Body of pancreas (tissue), 4 donors: Measurements from ENCODE around the gene KRT76. TPM values are rescaled to one million over a fixed set of nuclear protein-coding genes. Genes with fewer than 3 reads are reported as not detected.

Experiments used
- ATAC-seq: fragments of 150-250 bp; one replicate; pipeline ENCODE4 v1.9.1; 2016
- DNase-seq, 4 donors: peaks; one replicate each; pipeline ENCODE4 v3.0.0-alpha.2; 2019
- H3K27ac ChIP-seq, 4 donors: fragments of 200-600 bp; sonication (generic); 1 replicate in 3 of 4; 2 replicates in 1 of 4; pipeline versions ENCODE4 v1.5.1 to v1.6.1; 2016 to 2019; ENCODE audit warnings: mild to moderate bottlenecking in 1 of 4, mixed read lengths in 1 of 4, moderate library complexity in 1 of 4
- H3K27me3 ChIP-seq, 2 donors: fragments of 200-600 bp; sonication (generic); one replicate each; pipeline ENCODE4 v1.6.0; 2016; ENCODE audit warnings: mild to moderate bottlenecking in 1 of 2
- H3K36me3 ChIP-seq, 2 donors: fragments of 200-600 bp; sonication (generic); replicated peaks in 1 of 2; 2 replicates each; pipeline ENCODE4 v1.5.1; 2016; ENCODE audit warnings: low read depth in 2 of 2; ENCODE audit not compliant: insufficient read depth in 1 of 2
- H3K4me1 ChIP-seq: fragments of 200-600 bp; sonication (generic); one replicate; pipeline ENCODE4 v1.6.0; 2016
- H3K4me3 ChIP-seq, 2 donors: fragments of 200-600 bp; sonication (generic); 1 replicate in 1 of 2; 2 replicates in 1 of 2; pipeline ENCODE4 v1.5.1; 2016 to 2019
- H3K9me3 ChIP-seq, 3 donors: fragments of 200-600 bp; sonication (generic); 1 replicate in 2 of 3; 2 replicates in 1 of 3; pipeline ENCODE4 v1.5.1; 2016
- POLR2A ChIP-seq, 3 donors: fragments of 450-650 bp; IDR thresholded peaks; one replicate each; pipeline ENCODE4 v1.6.1; 2016; ENCODE audit warnings: antibody characterized with exemption in 3 of 3, mild to moderate bottlenecking in 2 of 3
- WGBS, 2 donors: methylation state at CpG; one replicate each; pipeline ENCODE4 v1.1.5; 2017; 5-methylcytosine and 5-hydroxymethylcytosine counted together
- intact Hi-C: fragments of 100-400 bp; cut with DNase I; formaldehyde crosslinking; loops from one replicate; pipeline ENCODE4 v1.15.1; 2023
- total RNA-seq, 2 donors: library from RNA; depleted of rRNA; stranded (reverse); fragments of >200 nt; gene quantifications; one replicate each; pipeline ENCODE4 v1.1.0, GENCODE V29; 2016
- TF ChIP-seq, protein P1 (sequence below), 7 experiments: fragments of 450-650 bp in 4 of 7; fragments of 200-600 bp in 3 of 7; sonication (generic) in 3 of 7; IDR thresholded peaks; one replicate each; pipeline ENCODE4 v1.5.1; 2016 to 2019; ENCODE audit warnings: antibody characterized with exemption in 7 of 7

Gene KRT76
- total RNA-seq, 2 donors from 2014 or later = not detected

DNA sequence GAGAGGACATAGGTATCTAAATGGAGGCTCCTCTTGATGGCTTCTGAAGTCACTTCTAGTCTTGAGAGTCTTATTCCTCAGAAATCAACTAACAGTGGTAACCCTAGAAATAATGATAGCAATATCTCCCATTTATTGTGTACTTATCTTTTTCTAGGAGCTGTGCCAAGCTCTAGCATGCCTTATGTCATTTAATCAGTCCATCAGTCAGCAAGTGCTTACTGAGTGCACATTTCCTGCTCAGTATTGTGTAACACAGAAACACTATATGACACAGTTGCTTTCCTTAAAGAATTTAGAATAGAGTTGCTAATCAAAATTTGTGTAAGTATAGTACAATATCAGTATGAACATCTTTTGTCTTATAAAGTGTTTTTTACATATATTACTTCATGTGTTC lies 36.6 kb downstream of the KRT76 start:
- H3K4me3 ChIP-seq = no peak overlapping the region
- DNase-seq = no peak
- H3K27ac ChIP-seq = no peak overlapping the region
- H3K4me1 ChIP-seq = no peaks in the 10 kb centered on the region
- H3K27me3 ChIP-seq = no peaks in the 10 kb centered on the region
- H3K9me3 ChIP-seq = no peaks in the 10 kb centered on the region
- no peak for ATAC-seq
- intact Hi-C loops = no loop called here
- TF ChIP-seq POLR2A (IDR thresholded peaks at IDR 0.05) = no peak
- TF ChIP-seq, protein P1, sequence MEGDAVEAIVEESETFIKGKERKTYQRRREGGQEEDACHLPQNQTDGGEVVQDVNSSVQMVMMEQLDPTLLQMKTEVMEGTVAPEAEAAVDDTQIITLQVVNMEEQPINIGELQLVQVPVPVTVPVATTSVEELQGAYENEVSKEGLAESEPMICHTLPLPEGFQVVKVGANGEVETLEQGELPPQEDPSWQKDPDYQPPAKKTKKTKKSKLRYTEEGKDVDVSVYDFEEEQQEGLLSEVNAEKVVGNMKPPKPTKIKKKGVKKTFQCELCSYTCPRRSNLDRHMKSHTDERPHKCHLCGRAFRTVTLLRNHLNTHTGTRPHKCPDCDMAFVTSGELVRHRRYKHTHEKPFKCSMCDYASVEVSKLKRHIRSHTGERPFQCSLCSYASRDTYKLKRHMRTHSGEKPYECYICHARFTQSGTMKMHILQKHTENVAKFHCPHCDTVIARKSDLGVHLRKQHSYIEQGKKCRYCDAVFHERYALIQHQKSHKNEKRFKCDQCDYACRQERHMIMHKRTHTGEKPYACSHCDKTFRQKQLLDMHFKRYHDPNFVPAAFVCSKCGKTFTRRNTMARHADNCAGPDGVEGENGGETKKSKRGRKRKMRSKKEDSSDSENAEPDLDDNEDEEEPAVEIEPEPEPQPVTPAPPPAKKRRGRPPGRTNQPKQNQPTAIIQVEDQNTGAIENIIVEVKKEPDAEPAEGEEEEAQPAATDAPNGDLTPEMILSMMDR (IDR thresholded peaks at IDR 0.05) = no peak
- H3K36me3 ChIP-seq = no peaks in the 10 kb centered on the region

DNA sequence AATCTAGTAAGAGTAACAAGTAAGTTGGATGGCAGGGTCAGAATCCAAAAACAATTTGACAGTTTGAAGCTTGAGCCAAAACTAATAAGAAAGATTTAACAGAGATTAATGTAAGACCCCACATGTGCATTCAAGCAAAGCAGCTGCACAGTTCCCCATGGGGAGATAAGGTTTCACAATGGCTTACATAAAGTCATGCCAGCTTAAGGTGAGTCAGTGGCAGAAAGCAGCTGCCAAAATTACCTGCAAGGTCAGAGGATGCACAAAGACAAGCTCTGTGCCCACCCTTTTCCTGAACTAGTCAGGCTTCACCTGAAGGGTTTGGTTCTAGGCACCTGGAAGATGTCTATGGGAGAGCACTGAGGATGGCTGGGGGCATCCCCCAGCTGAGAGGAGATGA lies 37.2 kb downstream of the KRT76 start:
- DNase-seq (peak in 1 of 4 donors; percentile 17), ATAC-seq (no peak)
- H3K4me3 ChIP-seq = no peak overlapping the region
- no peak overlapping the region for H3K27ac ChIP-seq
- no peaks in the 10 kb centered on the region for H3K4me1 ChIP-seq
- intact Hi-C loops = no loop called here
- no peaks in the 10 kb centered on the region for H3K9me3 ChIP-seq
- no peak for TF ChIP-seq POLR2A (IDR thresholded peaks at IDR 0.05)
- TF ChIP-seq, protein P1 (IDR thresholded peaks at IDR 0.05) = no peak
- H3K36me3 ChIP-seq = no peaks in the 10 kb centered on the region
- H3K27me3 ChIP-seq = no peaks in the 10 kb centered on the region

- Histone ChIP-seq H3K4me3 (no peak overlapping the region), H3K36me3 (no peaks in the 10 kb centered on the region), H3K4me1 (no peaks in the 10 kb centered on the region), H3K27ac (no peak overlapping the region), H3K9me3 (no peaks in the 10 kb centered on the region), H3K27me3 (no peaks in the 10 kb centered on the region)
- DNase-seq (no peak), ATAC-seq (no peak)
- WGBS, 2 donors = 45 to 53% methylated on average over 2 to 5 of the region's 5 CpGs
- intact Hi-C loops = no loop called here
- TF ChIP-seq POLR2A (IDR thresholded peaks at IDR 0.05) = no peak
- TF ChIP-seq, protein P1 (IDR thresholded peaks at IDR 0.05) = no peak
Measured at GRCh38 chr12:52735816-52736632, 41.1 kb downstream of the KRT76 start.

DNA sequence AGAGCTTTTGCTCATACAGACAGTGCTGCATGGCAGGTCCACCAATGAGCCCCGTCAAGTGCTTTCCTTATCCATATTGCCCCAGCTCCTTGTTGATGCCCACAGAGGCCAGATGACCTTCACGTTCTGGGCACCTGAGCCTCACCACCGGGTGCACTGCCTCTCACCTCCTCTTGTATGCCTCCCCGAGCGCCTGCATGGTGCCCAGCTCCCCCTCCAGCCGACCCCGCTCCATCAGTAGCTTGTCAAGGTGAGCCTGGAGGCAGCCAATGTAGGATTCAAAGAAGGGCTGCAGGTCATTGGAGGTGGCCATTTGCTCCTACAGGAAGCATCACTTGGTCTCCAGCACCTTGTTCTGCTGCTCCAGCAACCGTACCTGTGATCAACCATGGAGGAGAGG lies 42.0 kb downstream of the KRT76 start:
- H3K36me3 ChIP-seq = no peaks in the 10 kb centered on the region
- WGBS, 2 donors = 61 to 82% methylated on average over 6 to 8 of the region's 8 CpGs
- no peak for TF ChIP-seq POLR2A (IDR thresholded peaks at IDR 0.05)
- intact Hi-C loops = no loop called here
- no peaks in the 10 kb centered on the region for H3K4me1 ChIP-seq
- no peak for DNase-seq
- no peak for ATAC-seq
- H3K4me3 ChIP-seq = no peak overlapping the region
- H3K27me3 ChIP-seq = no peaks in the 10 kb centered on the region
- H3K27ac ChIP-seq = no peak overlapping the region
- no peaks in the 10 kb centered on the region for H3K9me3 ChIP-seq

DNA sequence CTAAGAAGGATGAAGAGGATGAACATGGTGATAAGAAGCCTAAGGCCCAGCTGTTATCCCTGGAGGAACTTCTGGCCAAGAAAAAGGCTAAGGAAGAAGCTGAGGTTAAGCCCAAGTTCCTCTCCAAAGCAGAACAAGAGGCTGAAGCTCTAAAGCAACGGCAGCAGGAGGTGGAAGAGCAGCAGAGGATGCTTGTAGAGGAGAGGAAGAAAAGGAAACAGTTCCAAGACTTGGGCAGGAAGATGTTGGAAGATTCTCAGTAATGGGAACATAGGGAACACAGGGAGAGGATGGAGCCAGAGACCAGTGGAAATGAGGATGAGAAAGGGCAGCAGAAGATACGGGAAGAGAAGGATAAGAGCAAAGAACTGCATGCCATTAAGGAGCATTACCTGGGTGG lies 46.4 kb downstream of the KRT76 start:
- intact Hi-C loops = no loop called here
- 23 to 32% methylated on average over 2 of the region's 2 CpGs for WGBS, 2 donors
- Histone ChIP-seq H3K4me3 (no peak overlapping the region), H3K27me3 (no peaks in the 10 kb centered on the region), H3K9me3 (no peaks in the 10 kb centered on the region), H3K36me3 (no peaks in the 10 kb centered on the region), H3K27ac (no peak overlapping the region), H3K4me1 (no peaks in the 10 kb centered on the region)
- TF ChIP-seq POLR2A (IDR thresholded peaks at IDR 0.05) = no peak
- TF ChIP-seq, protein P1 (IDR thresholded peaks at IDR 0.05) = no peak
- DNase-seq (no peak), ATAC-seq (no peak)
